GM12878 (cell line): Measurements from ENCODE around the gene TMEM253. TPM values are rescaled to one million over a fixed set of nuclear protein-coding genes. Genes with fewer than 3 reads are reported as not detected.

Experiments used
- EP300 ChIP-seq, 2 experiments: fragments of 150-350 bp in 1 of 2; IDR thresholded peaks; 2 replicates each; pipeline ENCODE4 v1.6.1; 2011 to 2012; ENCODE audit warnings: low read depth in 2 of 2, low read length in 2 of 2, borderline replicate concordance in 1 of 2, improper control_type of control experiment in 1 of 2, inconsistent platforms in 1 of 2; ENCODE audit not compliant: control insufficient read depth in 1 of 2
- FOS ChIP-seq: IDR thresholded peaks from 3 replicates; pipeline ENCODE4 v1.6.1; 2011; ENCODE audit warnings: borderline replicate concordance; ENCODE audit not compliant: insufficient read length; ENCODE audit errors: extremely low read depth
- IRF4 ChIP-seq: IDR thresholded peaks from 2 replicates; pipeline ENCODE4 v1.6.1; 2011; ENCODE audit warnings: low read depth, low read length
- KLF5 ChIP-seq: fragments of 450-650 bp; IDR thresholded peaks from 2 replicates; pipeline ENCODE4 v1.6.1; 2014; ENCODE audit warnings: mild to moderate bottlenecking; ENCODE audit not compliant: partially characterized antibody
- PRDM15 ChIP-seq: fragments of 450-650 bp; formaldehyde crosslinking; IDR thresholded peaks from 2 replicates; pipeline ENCODE4 v1.4.0; 2020; ENCODE audit warnings: mild to moderate bottlenecking, moderate library complexity
- STAT3 ChIP-seq: IDR thresholded peaks from 2 replicates; pipeline ENCODE4 v1.6.1; 2011; ENCODE audit warnings: low read depth, low read length, improper control_type of control experiment
- USF2 ChIP-seq: IDR thresholded peaks from 2 replicates; pipeline ENCODE4 v1.6.1; 2011; ENCODE audit warnings: low read depth, low read length, improper control_type of control experiment, borderline replicate concordance
- ZNF274 ChIP-seq: IDR thresholded peaks from one replicate; pipeline ENCODE4 v1.8.0; 2011; ENCODE audit not compliant: insufficient read length, insufficient read depth
- polyA plus RNA-seq, 11 experiments: library from polyadenylated mRNA; depleted of rRNA in 4 of 11; unstranded in 6 of 11; stranded (reverse) in 5 of 11; fragments of >200 nt; fragmentation: Nextera tagmentation in 4 of 11; fragmentation: Illumina TruSeq in 1 of 11; extraction: Ambion mirVana in 4 of 11; extraction: Trizol in 1 of 11; gene quantifications; 1 replicate in 1 of 11; 2 replicates in 10 of 11; pipeline versions ENCODE4 v1.2.1 to v1.2.3, GENCODE V29; 2011 to 2016; ENCODE audit warnings: inconsistent platforms in 2 of 11, missing spikeins in 2 of 11, low read depth in 1 of 11
- total RNA-seq, 4 experiments: library from RNA; depleted of rRNA in 3 of 4; stranded (reverse); fragments of >200 nt in 3 of 4; fragmentation: Illumina TruSeq in 1 of 4; extraction: Trizol in 1 of 4; gene quantifications; 2 replicates each; pipeline versions ENCODE4 v1.2.1 to v1.2.3, GENCODE V29; 2013 to 2021
- TF ChIP-seq, protein P1 (sequence below): fragments of 150-350 bp; IDR thresholded peaks from 2 replicates; pipeline ENCODE4 v1.6.1; 2016; ENCODE audit warnings: low read depth, low read length

The TMEM253 gene
- total and polyA plus RNA-seq, 10 of the 15 experiments (the other 5 are each of a cell fraction or from before 2014, with no cell fraction given) = 0.11 to 0.48 TPM; not detected in 8

GRCh38 chr14:21057803-21058675 lies 42.8 kb upstream of the TMEM253 start, which contains the start of gene RNASE8 (continued):
- TF ChIP-seq PRDM15 (CRISPR knock-in tag) = no peak
- no peak for TF ChIP-seq EP300 (IDR thresholded peaks at IDR 0.05; ENCODE audit: borderline replicate concordance in 1 of 2, control insufficient read depth in 1 of 2, low read depth in 2 of 2, low read length in 2 of 2)
- TF ChIP-seq ZNF274 = no peak
- no peak for TF ChIP-seq FOS
- TF ChIP-seq KLF5 = no peak
- no peak for TF ChIP-seq IRF4
- TF ChIP-seq, protein P1, sequence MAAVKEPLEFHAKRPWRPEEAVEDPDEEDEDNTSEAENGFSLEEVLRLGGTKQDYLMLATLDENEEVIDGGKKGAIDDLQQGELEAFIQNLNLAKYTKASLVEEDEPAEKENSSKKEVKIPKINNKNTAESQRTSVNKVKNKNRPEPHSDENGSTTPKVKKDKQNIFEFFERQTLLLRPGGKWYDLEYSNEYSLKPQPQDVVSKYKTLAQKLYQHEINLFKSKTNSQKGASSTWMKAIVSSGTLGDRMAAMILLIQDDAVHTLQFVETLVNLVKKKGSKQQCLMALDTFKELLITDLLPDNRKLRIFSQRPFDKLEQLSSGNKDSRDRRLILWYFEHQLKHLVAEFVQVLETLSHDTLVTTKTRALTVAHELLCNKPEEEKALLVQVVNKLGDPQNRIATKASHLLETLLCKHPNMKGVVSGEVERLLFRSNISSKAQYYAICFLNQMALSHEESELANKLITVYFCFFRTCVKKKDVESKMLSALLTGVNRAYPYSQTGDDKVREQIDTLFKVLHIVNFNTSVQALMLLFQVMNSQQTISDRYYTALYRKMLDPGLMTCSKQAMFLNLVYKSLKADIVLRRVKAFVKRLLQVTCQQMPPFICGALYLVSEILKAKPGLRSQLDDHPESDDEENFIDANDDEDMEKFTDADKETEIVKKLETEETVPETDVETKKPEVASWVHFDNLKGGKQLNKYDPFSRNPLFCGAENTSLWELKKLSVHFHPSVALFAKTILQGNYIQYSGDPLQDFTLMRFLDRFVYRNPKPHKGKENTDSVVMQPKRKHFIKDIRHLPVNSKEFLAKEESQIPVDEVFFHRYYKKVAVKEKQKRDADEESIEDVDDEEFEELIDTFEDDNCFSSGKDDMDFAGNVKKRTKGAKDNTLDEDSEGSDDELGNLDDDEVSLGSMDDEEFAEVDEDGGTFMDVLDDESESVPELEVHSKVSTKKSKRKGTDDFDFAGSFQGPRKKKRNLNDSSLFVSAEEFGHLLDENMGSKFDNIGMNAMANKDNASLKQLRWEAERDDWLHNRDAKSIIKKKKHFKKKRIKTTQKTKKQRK = no peak
- no peak for TF ChIP-seq STAT3
- no peak for TF ChIP-seq USF2
- TF ChIP-seq, all 136 proteins: peak for 0
